NCI-H82 treated with DMSO at 0.1 percent for 48 hours (cell line): ENCODE results near the gene BMP10.

Experiments used
- DNase-seq: peaks from one replicate; lab custom pipeline; 2025; ENCODE audit not compliant: unreplicated experiment; lab: John Stamatoyannopoulos, UW

Gene BMP10

DNA sequence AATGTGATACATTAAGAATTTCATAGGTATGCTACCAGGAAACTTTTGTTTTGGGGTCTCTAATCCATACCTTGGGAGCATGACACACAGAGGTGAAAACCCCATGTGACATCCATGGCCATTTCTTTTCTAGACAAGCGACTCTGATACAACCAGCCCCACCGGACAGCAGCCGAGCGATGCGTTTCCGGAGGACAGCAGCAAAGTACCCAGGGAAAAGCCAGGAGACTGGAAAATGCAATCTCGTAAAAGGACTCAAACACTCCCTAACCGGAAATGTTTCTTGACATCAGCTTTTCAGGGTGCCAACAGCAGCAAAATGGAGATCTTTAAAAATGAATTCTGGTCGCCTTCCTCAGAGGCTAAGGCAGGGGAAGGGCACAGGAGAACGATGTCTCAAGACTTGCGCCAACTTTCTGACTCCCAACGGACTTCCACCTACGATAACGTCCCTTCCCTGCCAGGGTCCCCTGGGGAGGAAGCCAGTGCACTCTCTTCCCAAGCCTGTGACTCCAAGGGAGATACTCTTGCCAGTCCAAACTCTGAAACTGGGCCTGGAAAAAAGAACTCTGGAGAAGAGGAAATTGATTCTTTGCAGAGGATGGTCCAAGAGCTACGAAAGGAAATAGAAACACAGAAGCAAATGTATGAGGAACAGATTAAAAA lies 48.9 kb downstream of the BMP10 start:
- DNase-seq, result no peak

- DNase-seq, result no peak
Observed at GRCh38 chr2:68819556-68819955, 51.6 kb downstream of the BMP10 start.

GRCh38 chr2:68817306-68817705 lies 53.9 kb downstream of the BMP10 start:
- no peak for DNase-seq
